ENCODE measurements around the gene STOML1. TPM values are rescaled to one million over a fixed set of nuclear protein-coding genes. Genes with fewer than 3 reads are reported as not detected.

Gene STOML1
- total RNA-seq, 2 experiments from 2014 or later = 4.6 to 5.3 TPM

- ATAC-seq (ENCODE audit: poor library complexity) (no peak), DNase-seq (peak in 4 of 14 experiments; percentile 31 to 64 (median 54))
- H3K27ac ChIP-seq (ENCODE audit: low read depth in 1 of 2, low read length in 2 of 2) = peak overlapping the region; percentile 78 to 90
- H3K4me3 Mint-ChIP-seq = peak overlapping the region; percentile 96
- ChIA-PET POLR2A (interaction anchor here (0.6 to 2.2 kb wide), 16 partner anchors 9 to 1459 kb away, joined by 3 to 27 read pairs (median 6); partner anchors contain the start of genes CLK3, COX5A and LOXL1), CTCF (interaction anchor here (0.7 to 1.9 kb wide), 4 partner anchors 22 to 67 kb away, joined by 3 to 5 read pairs (median 4); no protein-coding TSS in a partner anchor)
- peaks cover 22% of the 10 kb centered on the region for H3K36me3 ChIP-seq (ENCODE audit: insufficient read depth, low read length)
- no peaks in the 10 kb centered on the region for H3K9me3 Mint-ChIP-seq
- H3K9me3 ChIP-seq (ENCODE audit: control insufficient read depth in 1 of 2, insufficient read depth in 1 of 2, low read length in 2 of 2) = no peaks in the 10 kb centered on the region
- H3K4me3 ChIP-seq (ENCODE audit: low read length) = peak overlapping the region; percentile 92
- no peaks in the 10 kb centered on the region for H3K27me3 ChIP-seq (ENCODE audit: control insufficient read depth in 1 of 2, insufficient read depth in 2 of 2, low read length in 2 of 2)
- H3K27ac Mint-ChIP-seq = peak overlapping the region; percentile 85
- H3K36me3 Mint-ChIP-seq (ENCODE audit: low read depth) = peaks cover 36% of the 10 kb centered on the region
- H3K4me1 Mint-ChIP-seq (ENCODE audit: low read depth) = peaks cover 75% of the 10 kb centered on the region
- intact Hi-C loops (cut with DNase I, micrococcal nuclease) = loop anchor here (5.0 to 10.0 kb wide), 10 partner anchors 467 to 1630 kb away; partner anchors contain the start of genes ARID3B (in 1 of the 2), C15orf39 (in 1 of the 2), CLK3 (in 1 of the 2) and COX5A (in 1 of the 2)
- H3K27me3 Mint-ChIP-seq = no peaks in the 10 kb centered on the region
- H3K4me1 ChIP-seq (ENCODE audit: insufficient read depth, low read length) = peaks cover 64% of the 10 kb centered on the region
- TF ChIP-seq CTCF (IDR thresholded peaks at IDR 0.05) = no peak
These were observed 3.0 kb upstream of the STOML1 start for GRCh38 chr15:73994912-73995622.

DNA sequence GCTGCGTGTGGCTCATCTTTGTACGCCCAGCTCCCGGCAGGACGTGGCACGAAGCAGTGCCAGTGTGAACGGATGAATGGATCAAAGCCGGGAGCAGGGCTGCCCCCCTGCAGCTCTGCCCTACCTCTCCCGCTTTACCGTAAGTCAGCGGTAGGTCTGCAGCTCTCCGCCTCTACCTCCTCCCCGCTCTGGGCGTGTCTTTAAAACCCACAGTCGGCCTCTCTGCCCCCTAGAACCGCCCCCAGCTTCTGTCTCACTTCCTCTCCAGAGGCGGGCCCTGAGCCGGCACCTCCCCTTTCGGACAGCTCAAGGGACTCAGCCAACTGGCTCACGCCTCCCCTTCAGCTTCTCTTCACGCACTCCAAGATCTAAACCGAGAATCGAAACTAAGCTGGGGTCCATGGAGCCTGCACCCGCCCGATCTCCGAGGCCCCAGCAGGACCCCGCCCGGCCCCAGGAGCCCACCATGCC, 2.4 kb upstream of the STOML1 start, which contains the start of gene PML:
TSS of gene PML (plus strand) at position 304 of the 471 bp plus-strand sequence. CDS start at position 401, 97 bp downstream.
- ATAC-seq (ENCODE audit: poor library complexity) = peak; percentile 80
- peaks cover 74% of the 10 kb centered on the region for H3K4me1 Mint-ChIP-seq (ENCODE audit: low read depth)
- TF ChIP-seq CTCF (IDR thresholded peaks at IDR 0.05) = no peak
- Histone ChIP-seq H3K4me1 (ENCODE audit: insufficient read depth, low read length) (peaks cover 63% of the 10 kb centered on the region), H3K36me3 (ENCODE audit: insufficient read depth, low read length) (peaks cover 18% of the 10 kb centered on the region), H3K4me3 (ENCODE audit: low read length) (peak within 1 kb of the TSS; percentile 92), H3K9me3 (ENCODE audit: control insufficient read depth in 1 of 2, insufficient read depth in 1 of 2, low read length in 2 of 2) (no peaks in the 10 kb centered on the region), H3K27me3 (ENCODE audit: control insufficient read depth in 1 of 2, insufficient read depth in 2 of 2, low read length in 2 of 2) (no peaks in the 10 kb centered on the region), H3K27ac (ENCODE audit: low read depth in 1 of 2, low read length in 2 of 2) (peak within 1 kb of the TSS; percentile 78 to 90)
- H3K27me3 Mint-ChIP-seq = no peaks in the 10 kb centered on the region
- H3K9me3 Mint-ChIP-seq = no peaks in the 10 kb centered on the region
- ChIA-PET POLR2A (interaction anchor here (0.6 to 2.2 kb wide), 17 partner anchors 9 to 1459 kb away, joined by 3 to 27 read pairs (median 6); partner anchors contain the start of genes CLK3, COX5A and LOXL1), CTCF (interaction anchor here (0.7 to 1.9 kb wide), 6 partner anchors 22 to 67 kb away, joined by 3 to 5 read pairs (median 4); no protein-coding TSS in a partner anchor)
- peak within 1 kb of the TSS; percentile 85 for H3K27ac Mint-ChIP-seq
- H3K4me3 Mint-ChIP-seq = peak within 1 kb of the TSS; percentile 96
- intact Hi-C loops (cut with DNase I, micrococcal nuclease) = loop anchor here (5.0 to 10.0 kb wide), 10 partner anchors 468 to 1630 kb away; partner anchors contain the start of genes ARID3B (in 1 of the 2), C15orf39 (in 1 of the 2), CLK3 (in 1 of the 2) and COX5A (in 1 of the 2)
- H3K36me3 Mint-ChIP-seq (ENCODE audit: low read depth) = peaks cover 32% of the 10 kb centered on the region
- DNase-seq = peak; percentile 75 to 96 (median 90)

Measured in CD4-positive, alpha-beta T cell (primary cell).